HepG2 (cell line): ENCODE results near the gene CDK6. TPM values are rescaled to one million over a fixed set of nuclear protein-coding genes. Genes with fewer than 3 reads are reported as not detected.

ENCODE experiments used
- CBX1 ChIP-seq: IDR thresholded peaks from one replicate; pipeline ENCODE4 v1.6.1; 2016; ENCODE audit warnings: antibody characterized with exemption, low read depth
- CBX5 ChIP-seq: sonication (generic); formaldehyde crosslinking; IDR thresholded peaks from 2 replicates; pipeline ENCODE4 v1.4.0; 2020; ENCODE audit warnings: missing genetic modification reagents, borderline replicate concordance
- DNMT3B ChIP-seq: conservative IDR thresholded peaks from 2 replicates; pipeline ENCODE4 v1.6.1; 2016; ENCODE audit warnings: missing biosample characterization, control low read depth
- DRAP1 ChIP-seq: IDR thresholded peaks from 2 replicates; pipeline ENCODE4 v1.6.1; 2016; ENCODE audit warnings: missing genetic modification reagents, missing compliant biosample characterization
- FIP1L1 ChIP-seq: fragments of 200-400 bp; formaldehyde crosslinking; IDR thresholded peaks from 2 replicates; pipeline ENCODE4 v1.6.1; 2018; ENCODE audit warnings: low read depth, mild to moderate bottlenecking, low read length, moderate library complexity, borderline replicate concordance; ENCODE audit not compliant: insufficient read depth
- JARID2 ChIP-seq: sonication (generic); formaldehyde crosslinking; IDR thresholded peaks from 2 replicates; pipeline ENCODE4 v1.8.1; 2023; ENCODE audit warnings: missing genetic modification reagents, inconsistent platforms; ENCODE audit not compliant: insufficient replicate concordance
- MIER3 ChIP-seq: IDR thresholded peaks from 2 replicates; pipeline ENCODE4 v1.6.1; 2016; ENCODE audit warnings: missing compliant biosample characterization, borderline replicate concordance
- NFYB ChIP-seq: sonication (generic); formaldehyde crosslinking; IDR thresholded peaks from 2 replicates; pipeline ENCODE4 v1.4.0; 2020; ENCODE audit warnings: missing genetic modification reagents
- PHF21A ChIP-seq: sonication (generic); formaldehyde crosslinking; IDR thresholded peaks from 2 replicates; pipeline ENCODE4 v1.5.0; 2020; ENCODE audit warnings: mild to moderate bottlenecking, missing genetic modification reagents
- RFX3 ChIP-seq: IDR thresholded peaks from 2 replicates; pipeline ENCODE4 v1.6.1; 2016; ENCODE audit warnings: missing biosample characterization, missing genetic modification reagents
- TAF15 ChIP-seq: fragments of 200-400 bp; formaldehyde crosslinking; IDR thresholded peaks from one replicate; pipeline ENCODE4 v1.6.1; 2018; ENCODE audit warnings: mild to moderate bottlenecking, low read depth, low read length; ENCODE audit not compliant: poor library complexity, severe bottlenecking
- ZC3H13 ChIP-seq: sonication (generic); formaldehyde crosslinking; IDR thresholded peaks from 2 replicates; pipeline ENCODE4 v1.8.1; 2023; ENCODE audit warnings: mild to moderate bottlenecking, missing genetic modification reagents, moderate library complexity
- ZFX ChIP-seq: sonication (generic); formaldehyde crosslinking; IDR thresholded peaks from 2 replicates; pipeline ENCODE4 v1.4.0; 2020; ENCODE audit warnings: mild to moderate bottlenecking, low read depth, missing genetic modification reagents, moderate library complexity
- ZMYM3 ChIP-seq: sonication (generic); formaldehyde crosslinking; IDR thresholded peaks from 2 replicates; pipeline ENCODE4 v1.5.1; 2020; ENCODE audit warnings: mild to moderate bottlenecking, missing genetic modification reagents
- ZNF350 ChIP-seq: sonication (generic); formaldehyde crosslinking; IDR thresholded peaks from 2 replicates; pipeline ENCODE4 v1.4.0; 2020; ENCODE audit warnings: mild to moderate bottlenecking, low read depth, missing genetic modification reagents, borderline replicate concordance
- ZNF609 ChIP-seq: sonication (generic); formaldehyde crosslinking; IDR thresholded peaks from 2 replicates; pipeline ENCODE4 v1.4.0; 2020; ENCODE audit warnings: mild to moderate bottlenecking, missing genetic modification reagents, borderline replicate concordance
- ZNF660 ChIP-seq: sonication (generic); formaldehyde crosslinking; IDR thresholded peaks from 2 replicates; pipeline ENCODE4 v1.5.1; 2020; ENCODE audit warnings: mild to moderate bottlenecking, low read depth, missing genetic modification reagents, borderline replicate concordance
- ZSCAN21 ChIP-seq: sonication (generic); formaldehyde crosslinking; IDR thresholded peaks from 2 replicates; pipeline ENCODE4 v1.8.0; 2022; ENCODE audit warnings: mild to moderate bottlenecking, missing genetic modification reagents, moderate library complexity, borderline replicate concordance
- polyA plus RNA-seq, 8 experiments: library from polyadenylated mRNA; depleted of rRNA in 3 of 8; stranded (reverse) in 7 of 8; unstranded in 1 of 8; fragments of >200 nt; fragmentation: Illumina TruSeq in 4 of 8; extraction: Trizol in 4 of 8; gene quantifications; 2 replicates each; pipeline versions ENCODE4 v1.2.1 to v1.2.3, GENCODE V29; 2011 to 2016; ENCODE audit warnings: low read depth in 4 of 8, missing spikeins in 1 of 8, mixed read lengths in 1 of 8; ENCODE audit not compliant: insufficient read depth in 1 of 8
- total RNA-seq, 5 experiments: library from RNA; depleted of rRNA; stranded (reverse); fragments of >200 nt; fragmentation: Illumina TruSeq; extraction: Trizol; gene quantifications; 2 replicates each; pipeline ENCODE4 v1.2.3, GENCODE V29; 2016; ENCODE audit warnings: low read depth in 1 of 5
- TF ChIP-seq, protein P1 (sequence below): sonication (generic); formaldehyde crosslinking; IDR thresholded peaks from 2 replicates; pipeline ENCODE4 v1.4.0; 2020; ENCODE audit warnings: missing genetic modification reagents
- TF ChIP-seq, protein P2 (sequence below): IDR thresholded peaks from 2 replicates; pipeline ENCODE4 v1.6.1; 2012; ENCODE audit warnings: low read depth, low read length, improper control_type of control experiment

Gene CDK6
- total and polyA plus RNA-seq, 2 of the 13 experiments (the other 11 are each of a cell fraction or from before 2014, with no cell fraction given), result 34.6 to 90.8 TPM

DNA sequence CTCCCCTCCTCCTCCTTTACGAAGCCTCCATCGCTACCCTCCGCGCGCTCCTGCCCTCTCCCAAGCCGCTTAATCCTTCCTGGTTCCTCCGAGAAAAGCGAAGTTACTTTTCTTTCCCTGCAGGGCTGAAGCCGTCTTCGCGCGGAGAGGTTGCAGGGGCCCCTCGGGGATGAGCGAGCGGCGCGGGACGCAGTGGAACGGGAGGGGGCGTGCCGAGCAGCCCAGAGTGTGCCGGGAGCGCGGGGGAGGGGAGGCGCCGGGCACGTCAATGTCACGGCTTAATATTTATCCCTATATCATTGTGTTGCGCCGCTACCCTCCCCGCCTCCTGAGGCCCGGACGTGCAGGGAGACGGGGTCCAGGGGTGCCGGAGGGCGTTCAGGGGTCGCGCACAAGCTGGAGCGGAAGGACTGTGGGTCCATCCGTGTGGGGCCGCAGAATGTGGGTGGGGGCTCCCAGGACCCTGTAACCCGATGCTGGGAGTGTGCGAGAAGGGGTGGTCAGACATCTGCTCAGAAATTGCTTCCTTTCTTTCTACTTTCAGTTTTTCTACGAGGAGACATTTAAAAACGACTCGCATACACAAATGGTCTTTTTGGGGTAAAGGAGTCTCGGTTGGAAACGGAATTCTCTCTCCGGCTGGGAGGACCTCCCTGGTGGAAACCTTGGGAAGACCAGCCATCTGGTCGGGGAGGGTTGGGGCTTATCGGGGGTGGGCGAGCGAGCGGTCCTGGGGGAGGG lies 2.4 kb downstream of the CDK6 start (continued):
- TF ChIP-seq PHF21A (peak; percentile 77; the same call in 1 of the 2 replicates), ZSCAN21 (CRISPR knock-in tag) (peak; percentile 48; the same call in 1 of the 2 replicates), ZFX (CRISPR knock-in tag) (peak; percentile 17; the same call in 1 of the 2 replicates), ZC3H13 (CRISPR knock-in tag) (peak; percentile 52), MIER3 (CRISPR knock-in tag) (peak; percentile 64), ZMYM3 (0 out of 2 replicates have a peak, but pooled peaks have one; percentile 28), ZNF660 (CRISPR knock-in tag) (no peak), NFYB (CRISPR knock-in tag) (peak; percentile 24; the same call in 1 of the 2 replicates), ZNF350 (CRISPR knock-in tag) (peak; percentile 36; the same call in 1 of the 2 replicates), DRAP1 (CRISPR knock-in tag) (peak; percentile 82), ZNF609 (CRISPR knock-in tag) (peak; percentile 53; the same call in 1 of the 2 replicates), JARID2 (CRISPR knock-in tag) (no peak), FIP1L1 (no peak), TAF15 (no peak), CBX1 (peak; percentile 55), CBX5 (CRISPR knock-in tag) (peak; percentile 80; the same call in 1 of the 2 replicates), RFX3 (CRISPR knock-in tag) (no peak), DNMT3B (CRISPR knock-in tag) (no peak)
- TF ChIP-seq, protein P1, sequence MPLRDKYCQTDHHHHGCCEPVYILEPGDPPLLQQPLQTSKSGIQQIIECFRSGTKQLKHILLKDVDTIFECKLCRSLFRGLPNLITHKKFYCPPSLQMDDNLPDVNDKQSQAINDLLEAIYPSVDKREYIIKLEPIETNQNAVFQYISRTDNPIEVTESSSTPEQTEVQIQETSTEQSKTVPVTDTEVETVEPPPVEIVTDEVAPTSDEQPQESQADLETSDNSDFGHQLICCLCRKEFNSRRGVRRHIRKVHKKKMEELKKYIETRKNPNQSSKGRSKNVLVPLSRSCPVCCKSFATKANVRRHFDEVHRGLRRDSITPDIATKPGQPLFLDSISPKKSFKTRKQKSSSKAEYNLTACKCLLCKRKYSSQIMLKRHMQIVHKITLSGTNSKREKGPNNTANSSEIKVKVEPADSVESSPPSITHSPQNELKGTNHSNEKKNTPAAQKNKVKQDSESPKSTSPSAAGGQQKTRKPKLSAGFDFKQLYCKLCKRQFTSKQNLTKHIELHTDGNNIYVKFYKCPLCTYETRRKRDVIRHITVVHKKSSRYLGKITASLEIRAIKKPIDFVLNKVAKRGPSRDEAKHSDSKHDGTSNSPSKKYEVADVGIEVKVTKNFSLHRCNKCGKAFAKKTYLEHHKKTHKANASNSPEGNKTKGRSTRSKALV (CRISPR knock-in tag), result no peak
- TF ChIP-seq, protein P2, sequence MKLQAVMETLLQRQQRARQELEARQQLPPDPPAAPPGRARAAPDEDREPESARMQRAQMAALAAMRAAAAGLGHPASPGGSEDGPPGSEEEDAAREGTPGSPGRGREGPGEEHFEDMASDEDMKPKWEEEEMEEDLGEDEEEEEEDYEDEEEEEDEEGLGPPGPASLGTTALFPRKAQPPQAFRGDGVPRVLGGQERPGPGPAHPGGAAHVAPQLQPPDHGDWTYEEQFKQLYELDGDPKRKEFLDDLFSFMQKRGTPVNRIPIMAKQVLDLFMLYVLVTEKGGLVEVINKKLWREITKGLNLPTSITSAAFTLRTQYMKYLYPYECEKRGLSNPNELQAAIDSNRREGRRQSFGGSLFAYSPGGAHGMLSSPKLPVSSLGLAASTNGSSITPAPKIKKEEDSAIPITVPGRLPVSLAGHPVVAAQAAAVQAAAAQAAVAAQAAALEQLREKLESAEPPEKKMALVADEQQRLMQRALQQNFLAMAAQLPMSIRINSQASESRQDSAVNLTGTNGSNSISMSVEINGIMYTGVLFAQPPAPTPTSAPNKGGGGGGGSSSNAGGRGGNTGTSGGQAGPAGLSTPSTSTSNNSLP, result peak; percentile 83
